Heart left ventricle (tissue), 16 donors: ENCODE data around the gene ZCWPW1. TPM values are rescaled to one million over a fixed set of nuclear protein-coding genes. Genes with fewer than 3 reads are reported as not detected.

Source experiments
- ATAC-seq, 4 donors: fragments of 200-7000 bp; cut with Tn5 transposase; one replicate each; pipeline ENCODE4 v1.9.1; 2020 to 2022; ENCODE audit warnings: moderate library complexity in 4 of 4, mild to moderate bottlenecking in 3 of 4, moderate number of reproducible peaks in 1 of 4
- DNase-seq, 5 donors: peaks; one replicate each; pipeline ENCODE4 v3.0.0-alpha.2; 2020
- H3K27ac ChIP-seq, 12 donors: fragments of 200-600 bp; sonication (generic) in 4 of 12; one replicate each; pipeline versions ENCODE4 v1.5.0 to v1.8.0; 2016 to 2022; ENCODE audit warnings: mild to moderate bottlenecking in 2 of 12
- H3K27me3 ChIP-seq, 9 donors: fragments of 200-600 bp; sonication (generic) in 2 of 9; one replicate each; pipeline versions ENCODE4 v1.5.1 to v1.8.0; 2016 to 2022; ENCODE audit warnings: mild to moderate bottlenecking in 3 of 9
- H3K36me3 ChIP-seq, 9 donors: fragments of 200-600 bp; sonication (generic) in 2 of 9; one replicate each; pipeline versions ENCODE4 v1.5.0 to v1.8.0; 2018 to 2022; ENCODE audit warnings: mild to moderate bottlenecking in 2 of 9
- H3K4me1 ChIP-seq, 12 donors: fragments of 200-600 bp; sonication (generic) in 4 of 12; one replicate each; pipeline versions ENCODE4 v1.5.0 to v1.8.0; 2016 to 2022; ENCODE audit warnings: mild to moderate bottlenecking in 3 of 12
- H3K4me3 ChIP-seq, 12 donors: fragments of 200-600 bp; sonication (generic) in 4 of 12; one replicate each; pipeline versions ENCODE4 v1.5.0 to v1.8.0; 2017 to 2022; ENCODE audit warnings: mild to moderate bottlenecking in 9 of 12, moderate library complexity in 4 of 12
- H3K9me3 ChIP-seq, 12 donors: fragments of 200-600 bp; sonication (generic) in 4 of 12; one replicate each; pipeline versions ENCODE4 v1.5.0 to v1.8.0; 2016 to 2022; ENCODE audit warnings: mild to moderate bottlenecking in 1 of 12
- POLR2A ChIP-seq, 2 donors: fragments of 450-650 bp; IDR thresholded peaks; one replicate each; pipeline ENCODE4 v1.6.1; 2017; ENCODE audit warnings: antibody characterized with exemption in 2 of 2, mild to moderate bottlenecking in 2 of 2, moderate library complexity in 2 of 2
- WGBS, 4 donors: extraction: QIAGEN DNeasy Blood & Tissue Kit in 2 of 4; methylation state at CpG; one replicate each; pipeline versions ENCODE4 v1.1.5 to v1.1.7; 2013 to 2018; 5-methylcytosine and 5-hydroxymethylcytosine counted together
- intact Hi-C, 10 donors: fragments of 100-400 bp; cut with DNase I; formaldehyde crosslinking; loops; one replicate each; pipeline versions ENCODE4 v1.11.1 to v1.14.2; 2022
- polyA plus RNA-seq, 2 donors: library from polyadenylated mRNA; stranded (reverse); fragments of 200-250 nt; gene quantifications; one replicate each; pipeline ENCODE4 v1.2.3, GENCODE V29; 2013
- total RNA-seq, 9 donors: library from RNA; depleted of rRNA in 2 of 9; stranded (reverse); fragments of >200 nt in 2 of 9; fragmentation: NEBNext Ultra II Directional in 3 of 9; extraction: Animal tissue kit (Norgen Biotek cat#: 25700) in 3 of 9; gene quantifications; one replicate each; pipeline versions ENCODE4 v1.1.0 to v1.2.4, GENCODE V29; 2016 to 2023
- TF ChIP-seq, protein P1 (sequence below), 12 donors: fragments of 200-600 bp; sonication (generic) in 4 of 12; IDR thresholded peaks; one replicate each; pipeline versions ENCODE4 v1.5.0 to v1.8.0; 2018 to 2022; ENCODE audit warnings: antibody characterized with exemption in 12 of 12, mild to moderate bottlenecking in 5 of 12
- donor health status: ischemic (EF 13 %, LVEDD 7.1; RV severe dilation, severe dysfunction).
- donor health status: healthy with polysubstance abuse.
- donor health status: DM: no; HTN: yes; CAD: no.
- donor health status: DM: no; HTN: no; CAD: no.
- donor health status: ischemic (EF 25% LVEDD 6.9; RV normal size, moderate dysfunction).
- donor health status: ischemic (EF 25% LVEDD 5.7; RV mildly dilated, moderate dysfunction).
- donor health status: healthy.
- donor health status: DM: yes; HTN: yes; CAD: no.
- donor health status: ischemic (EF 35%, LVEDD 5.7; RV mildly dilated, moderate dysfunction).
- donor health status: nonischemic (EF 11% LVEDD 7.7; RV severe dilation, severe dysfunction).
- donor health status: DM: yes; HTN: yes; CAD: no.
- donor health status: PGD.
- donor health status: ischemic (EF 29% LVEDD 5.4; RV normal size, mild dysfunction).
- donor health status: nonischemic (EF 23%, LVEDD 6.1; RV moderate dilation, normal function).

Gene ZCWPW1
- total and polyA plus RNA-seq, 11 donors = 2.8 to 6.4 (median 4.0) TPM

DNA sequence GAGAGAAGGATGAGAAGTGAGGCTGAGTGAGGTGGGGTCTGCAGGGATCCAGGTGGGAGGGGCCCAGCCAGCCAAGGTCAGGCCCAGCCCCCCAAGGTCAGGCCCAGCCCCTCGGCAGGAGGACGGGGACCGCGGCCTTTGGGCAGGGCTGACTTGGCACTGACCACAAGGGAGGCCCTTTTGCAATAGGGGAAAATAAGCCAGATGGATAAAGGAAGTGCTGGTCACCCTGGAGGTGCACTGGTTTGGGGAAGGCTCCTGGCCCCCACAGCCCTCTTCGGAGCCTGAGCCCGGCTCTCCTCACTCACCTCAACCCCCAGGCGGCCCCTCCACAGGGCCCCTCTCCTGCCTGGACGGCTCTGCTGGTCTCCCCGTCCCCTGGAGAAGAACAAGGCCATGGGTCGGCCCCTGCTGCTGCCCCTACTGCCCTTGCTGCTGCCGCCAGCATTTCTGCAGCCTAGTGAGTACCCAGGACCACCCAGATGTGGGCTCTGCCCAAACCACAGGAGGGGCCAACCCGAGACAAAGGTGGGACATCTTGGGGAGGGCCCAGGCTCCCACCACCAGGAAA is 55.2 kb downstream of the ZCWPW1 start, which contains the start of gene PILRA:
Gene PILRA (plus strand): TSS at position 227 of the 571 bp plus-strand sequence. CDS start 170 bp downstream, at position 397.
- no peaks in the 10 kb centered on the region for H3K9me3 ChIP-seq
- H3K27ac ChIP-seq = peak within 1 kb of the TSS in 6 of 12 donors; percentile 4 to 94 (median 51)
- DNase-seq = peak in 1 of 5 donors; percentile 71
- H3K4me3 ChIP-seq = peak within 1 kb of the TSS in 7 of 12 donors; percentile 3 to 57 (median 22)
- H3K27me3 ChIP-seq = no peaks in the 10 kb centered on the region
- ATAC-seq = peak in 3 of 4 donors; percentile 44 to 51 (median 47)
- H3K36me3 ChIP-seq = peaks cover 0 to 8% (median 0%) of the 10 kb centered on the region in 9 donors
- TF ChIP-seq, protein P1, sequence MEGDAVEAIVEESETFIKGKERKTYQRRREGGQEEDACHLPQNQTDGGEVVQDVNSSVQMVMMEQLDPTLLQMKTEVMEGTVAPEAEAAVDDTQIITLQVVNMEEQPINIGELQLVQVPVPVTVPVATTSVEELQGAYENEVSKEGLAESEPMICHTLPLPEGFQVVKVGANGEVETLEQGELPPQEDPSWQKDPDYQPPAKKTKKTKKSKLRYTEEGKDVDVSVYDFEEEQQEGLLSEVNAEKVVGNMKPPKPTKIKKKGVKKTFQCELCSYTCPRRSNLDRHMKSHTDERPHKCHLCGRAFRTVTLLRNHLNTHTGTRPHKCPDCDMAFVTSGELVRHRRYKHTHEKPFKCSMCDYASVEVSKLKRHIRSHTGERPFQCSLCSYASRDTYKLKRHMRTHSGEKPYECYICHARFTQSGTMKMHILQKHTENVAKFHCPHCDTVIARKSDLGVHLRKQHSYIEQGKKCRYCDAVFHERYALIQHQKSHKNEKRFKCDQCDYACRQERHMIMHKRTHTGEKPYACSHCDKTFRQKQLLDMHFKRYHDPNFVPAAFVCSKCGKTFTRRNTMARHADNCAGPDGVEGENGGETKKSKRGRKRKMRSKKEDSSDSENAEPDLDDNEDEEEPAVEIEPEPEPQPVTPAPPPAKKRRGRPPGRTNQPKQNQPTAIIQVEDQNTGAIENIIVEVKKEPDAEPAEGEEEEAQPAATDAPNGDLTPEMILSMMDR (IDR thresholded peaks at IDR 0.05) = no peak
- TF ChIP-seq POLR2A (IDR thresholded peaks at IDR 0.05) = no peak
- 0 to 67% (median 52%) methylated on average over 1 to 12 of the region's 12 CpGs for WGBS, 4 donors
- peaks cover 0 to 61% (median 0%) of the 10 kb centered on the region in 12 donors for H3K4me1 ChIP-seq
- intact Hi-C loops = no loop called here

DNA sequence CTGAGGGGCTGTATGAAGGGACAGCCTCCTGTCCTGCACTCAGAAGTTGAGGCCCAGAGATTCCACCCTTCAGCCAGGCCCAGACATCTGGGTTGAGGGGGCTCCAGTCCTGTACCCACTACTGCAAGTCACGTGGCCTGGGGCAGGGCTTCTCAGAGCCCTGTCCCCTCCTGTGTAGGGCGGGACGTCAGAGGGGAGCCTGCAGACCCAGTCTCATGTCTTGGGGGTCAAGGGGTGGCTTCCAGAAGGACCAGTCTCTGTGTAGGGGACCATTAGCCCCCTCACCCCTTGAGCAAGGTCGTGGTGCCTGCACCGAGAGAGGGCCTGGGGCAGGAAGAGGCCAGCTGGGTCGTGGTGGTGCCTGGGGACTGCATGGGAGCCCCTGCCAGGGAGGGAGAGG is 55.8 kb downstream of the ZCWPW1 start:
- intact Hi-C loops = no loop called here
- Histone ChIP-seq H3K4me1 (peaks cover 0 to 62% (median 0%) of the 10 kb centered on the region in 12 donors), H3K9me3 (no peaks in the 10 kb centered on the region), H3K27ac (peak overlapping the region in 6 of 12 donors; percentile 4 to 94 (median 51)), H3K4me3 (peak overlapping the region in 1 of 12 donors; percentile 57), H3K27me3 (no peaks in the 10 kb centered on the region), H3K36me3 (peaks cover 0 to 11% (median 0%) of the 10 kb centered on the region in 9 donors)
- ATAC-seq = peak in 1 of 4 donors; percentile 2
- no peak for DNase-seq
- TF ChIP-seq, protein P1 (IDR thresholded peaks at IDR 0.05) = no peak
- no peak for TF ChIP-seq POLR2A (IDR thresholded peaks at IDR 0.05)
- WGBS, 4 donors = 67 to 85% (median 75%) methylated on average over 3 to 6 of the region's 6 CpGs

DNA sequence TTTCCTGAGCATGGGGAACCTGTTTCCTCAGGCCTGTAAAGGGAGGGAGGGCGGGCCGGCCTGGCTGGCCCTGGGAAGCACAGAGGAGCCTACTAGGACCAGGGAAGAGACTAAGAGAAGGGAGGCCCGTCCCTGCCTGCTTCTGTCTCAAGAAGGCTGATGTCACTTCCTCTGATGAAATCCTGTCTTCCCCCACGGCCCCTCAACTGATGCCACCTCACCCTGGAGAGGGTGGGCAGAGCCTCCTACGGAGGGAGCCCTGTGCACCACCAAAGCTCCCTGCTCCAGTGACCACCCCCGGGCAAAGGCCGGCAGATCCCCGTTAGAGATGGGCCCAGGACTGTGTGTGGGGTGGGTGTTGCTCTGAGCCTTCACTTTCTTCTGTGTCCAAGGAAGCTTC is 56.2 kb downstream of the ZCWPW1 start:
- Histone ChIP-seq H3K36me3 (peaks cover 0 to 13% (median 0%) of the 10 kb centered on the region in 9 donors), H3K27ac (peak overlapping the region in 5 of 12 donors; percentile 4 to 94 (median 49)), H3K4me1 (peaks cover 0 to 62% (median 0%) of the 10 kb centered on the region in 12 donors), H3K9me3 (no peaks in the 10 kb centered on the region), H3K4me3 (peak overlapping the region in 1 of 12 donors; percentile 57), H3K27me3 (no peaks in the 10 kb centered on the region)
- intact Hi-C loops = no loop called here
- TF ChIP-seq POLR2A (IDR thresholded peaks at IDR 0.05) = no peak
- TF ChIP-seq, protein P1 (IDR thresholded peaks at IDR 0.05) = no peak
- DNase-seq (peak in 2 of 5 donors; percentile 48 to 59), ATAC-seq (peak in 3 of 4 donors; percentile 29 to 47 (median 40))
- WGBS, 4 donors = 55 to 84% (median 66%) methylated on average over 5 to 8 of the region's 8 CpGs

DNA sequence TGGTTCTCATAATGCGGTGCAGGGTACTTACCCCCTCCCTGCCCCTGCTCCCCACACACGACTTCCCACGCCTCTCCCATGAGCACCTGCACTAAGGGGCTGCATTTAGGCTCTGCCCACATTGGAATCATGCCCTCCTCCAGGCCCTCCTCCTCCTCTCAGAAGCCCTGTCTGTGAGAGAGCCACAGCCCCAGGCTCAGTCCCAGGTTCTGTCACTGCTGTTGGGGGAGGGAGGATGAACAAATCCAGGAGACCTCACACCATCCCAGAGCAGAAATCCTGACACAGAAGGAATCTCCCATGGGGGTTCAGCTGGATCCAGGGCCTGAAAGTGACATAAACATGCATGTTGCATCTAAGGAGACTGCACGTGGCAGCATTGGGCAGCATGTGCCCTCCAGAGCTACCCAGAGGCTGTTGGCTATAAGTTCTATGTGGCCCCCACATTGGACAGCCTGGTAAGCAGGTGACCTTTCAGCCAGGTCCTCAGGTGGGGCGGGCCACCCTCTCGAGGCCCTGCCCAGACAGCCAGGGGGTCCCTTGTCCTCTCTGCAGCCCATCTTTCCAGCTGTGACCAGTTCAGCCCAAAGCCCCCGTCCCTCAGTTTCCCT is 56.8 kb downstream of the ZCWPW1 start:
- ATAC-seq (no peak), DNase-seq (peak in 1 of 5 donors; percentile 30)
- Histone ChIP-seq H3K27ac (peak overlapping the region in 3 of 12 donors; percentile 49 to 94 (median 53)), H3K9me3 (no peaks in the 10 kb centered on the region), H3K27me3 (no peaks in the 10 kb centered on the region), H3K36me3 (peaks cover 0 to 17% (median 0%) of the 10 kb centered on the region in 9 donors), H3K4me3 (no peak overlapping the region), H3K4me1 (peaks cover 0 to 66% (median 0%) of the 10 kb centered on the region in 12 donors)
- TF ChIP-seq, protein P1 (IDR thresholded peaks at IDR 0.05) = no peak
- TF ChIP-seq POLR2A (IDR thresholded peaks at IDR 0.05) = no peak
- WGBS, 4 donors = 72 to 82% (median 80%) methylated on average over 6 to 7 of the region's 7 CpGs
- intact Hi-C loops = no loop called here
